Measurements from ENCODE around the gene TNIP2.

DNA sequence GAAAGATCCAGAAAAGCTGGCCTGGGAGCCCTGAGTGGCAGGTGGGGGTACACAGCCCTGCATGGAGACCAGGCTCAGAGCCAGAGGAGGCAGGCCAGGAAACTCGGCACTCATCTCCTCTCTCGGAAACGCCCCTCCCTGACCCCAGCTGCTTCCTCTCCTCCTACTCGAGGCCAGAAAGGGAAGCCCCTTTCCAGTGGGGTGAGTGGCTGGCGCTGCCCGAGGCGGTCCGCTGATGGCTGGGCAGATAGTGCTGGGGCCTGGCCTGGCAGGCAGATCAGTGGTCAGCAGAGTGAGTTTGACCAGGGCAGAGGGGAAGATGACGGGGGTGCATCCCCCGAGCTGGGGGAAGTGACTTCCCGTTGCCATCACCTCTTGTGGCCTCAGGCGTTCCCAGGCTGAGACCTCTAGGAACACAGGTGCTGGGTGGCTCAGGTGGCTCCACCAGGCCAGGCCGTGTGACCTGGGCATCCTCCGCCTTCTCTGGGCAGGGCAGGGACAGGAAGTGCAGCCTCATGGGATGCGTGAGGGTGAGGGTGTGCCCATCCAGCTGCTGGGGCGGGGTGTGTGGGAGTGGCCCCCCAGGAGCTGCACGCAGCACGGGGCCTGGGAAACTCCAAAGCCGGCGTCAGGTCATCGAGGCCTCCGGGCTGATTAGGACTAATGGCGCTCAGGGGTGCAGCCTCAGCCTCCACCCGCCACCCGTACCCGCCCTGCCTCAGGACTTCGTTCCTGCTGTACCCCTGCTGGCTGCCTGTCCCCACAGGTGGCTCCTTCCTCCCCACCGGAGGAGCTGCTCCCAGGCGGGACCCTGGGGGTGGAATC lies 42.5 kb upstream of the TNIP2 start:
- TF ChIP-seq, protein P1, sequence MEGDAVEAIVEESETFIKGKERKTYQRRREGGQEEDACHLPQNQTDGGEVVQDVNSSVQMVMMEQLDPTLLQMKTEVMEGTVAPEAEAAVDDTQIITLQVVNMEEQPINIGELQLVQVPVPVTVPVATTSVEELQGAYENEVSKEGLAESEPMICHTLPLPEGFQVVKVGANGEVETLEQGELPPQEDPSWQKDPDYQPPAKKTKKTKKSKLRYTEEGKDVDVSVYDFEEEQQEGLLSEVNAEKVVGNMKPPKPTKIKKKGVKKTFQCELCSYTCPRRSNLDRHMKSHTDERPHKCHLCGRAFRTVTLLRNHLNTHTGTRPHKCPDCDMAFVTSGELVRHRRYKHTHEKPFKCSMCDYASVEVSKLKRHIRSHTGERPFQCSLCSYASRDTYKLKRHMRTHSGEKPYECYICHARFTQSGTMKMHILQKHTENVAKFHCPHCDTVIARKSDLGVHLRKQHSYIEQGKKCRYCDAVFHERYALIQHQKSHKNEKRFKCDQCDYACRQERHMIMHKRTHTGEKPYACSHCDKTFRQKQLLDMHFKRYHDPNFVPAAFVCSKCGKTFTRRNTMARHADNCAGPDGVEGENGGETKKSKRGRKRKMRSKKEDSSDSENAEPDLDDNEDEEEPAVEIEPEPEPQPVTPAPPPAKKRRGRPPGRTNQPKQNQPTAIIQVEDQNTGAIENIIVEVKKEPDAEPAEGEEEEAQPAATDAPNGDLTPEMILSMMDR (conservative IDR thresholded peaks at IDR 0.05; ENCODE audit: low read depth, low read length) = no peak
- TF ChIP-seq EZH2 (IDR thresholded peaks at IDR 0.05; ENCODE audit: borderline replicate concordance, low read depth, low read length, poor library complexity, severe bottlenecking) = no peak

Data from A673 (cell line).